SKM-1 (cell line): Measurements from ENCODE around the gene ERBB2.

Experiments used
- DNase-seq: peaks from one replicate; lab custom pipeline; 2025; ENCODE audit not compliant: unreplicated experiment; lab: John Stamatoyannopoulos, UW

The ERBB2 gene

DNA sequence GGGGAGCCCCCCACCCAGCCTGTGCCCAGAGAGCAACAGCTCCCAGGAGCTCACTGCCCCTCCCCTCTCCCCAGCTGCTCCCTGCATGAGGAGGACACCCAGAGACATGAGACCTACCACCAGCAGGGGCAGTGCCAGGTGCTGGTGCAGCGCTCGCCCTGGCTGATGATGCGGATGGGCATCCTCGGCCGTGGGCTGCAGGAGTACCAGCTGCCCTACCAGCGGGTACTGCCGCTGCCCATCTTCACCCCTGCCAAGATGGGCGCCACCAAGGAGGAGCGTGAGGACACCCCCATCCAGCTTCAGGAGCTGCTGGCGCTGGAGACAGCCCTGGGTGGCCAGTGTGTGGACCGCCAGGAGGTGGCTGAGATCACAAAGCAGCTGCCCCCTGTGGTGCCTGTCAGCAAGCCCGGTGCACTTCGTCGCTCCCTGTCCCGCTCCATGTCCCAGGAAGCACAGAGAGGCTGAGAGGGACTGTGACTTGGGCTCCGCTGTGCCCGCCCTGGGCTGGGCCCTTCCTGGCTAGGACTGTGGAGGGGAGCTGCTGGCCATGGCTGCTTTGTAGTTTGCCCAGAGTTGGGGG lies 34.1 kb upstream of the ERBB2 start:
- no peak for DNase-seq

- DNase-seq: no peak
Observed at GRCh38 chr17:39666231-39666600, 33.6 kb upstream of the ERBB2 start.

- no peak for DNase-seq
Observed at GRCh38 chr17:39666601-39667261, 33.1 kb upstream of the ERBB2 start.

DNA sequence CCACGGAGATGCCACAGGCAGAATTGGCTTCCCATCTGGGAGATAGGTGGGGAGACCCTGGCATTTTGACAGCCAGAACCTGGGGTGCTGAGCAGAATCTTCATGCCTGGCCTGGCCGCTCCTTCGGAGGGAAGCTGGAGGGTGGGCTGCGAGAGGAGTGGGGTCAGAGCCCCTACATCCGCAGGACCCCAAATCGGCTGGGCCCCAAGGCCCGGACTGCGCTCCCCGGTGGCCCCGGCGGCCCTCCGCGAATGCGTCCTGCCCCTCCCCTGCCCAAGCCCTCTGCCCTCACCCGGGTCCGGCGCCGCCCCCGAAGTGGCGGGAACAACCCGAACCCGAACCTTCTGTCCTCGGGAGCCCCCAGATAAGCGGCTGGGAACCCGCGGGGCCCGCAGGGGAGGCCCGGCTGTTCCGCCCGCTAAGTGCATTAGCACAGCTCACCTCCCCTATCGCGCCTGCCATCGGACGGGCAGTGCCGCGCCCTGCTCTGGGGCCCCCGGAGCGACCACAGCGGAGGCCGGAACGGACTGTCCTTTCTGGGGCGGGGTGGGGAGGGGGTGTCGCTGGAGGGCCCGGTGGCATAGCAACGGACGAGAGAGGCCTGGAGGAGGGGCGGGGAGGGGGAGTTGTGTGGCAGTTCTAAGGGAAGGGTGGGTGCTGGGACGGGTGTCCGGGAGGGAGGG lies 32.5 kb upstream of the ERBB2 start:
- DNase-seq: no peak

DNA sequence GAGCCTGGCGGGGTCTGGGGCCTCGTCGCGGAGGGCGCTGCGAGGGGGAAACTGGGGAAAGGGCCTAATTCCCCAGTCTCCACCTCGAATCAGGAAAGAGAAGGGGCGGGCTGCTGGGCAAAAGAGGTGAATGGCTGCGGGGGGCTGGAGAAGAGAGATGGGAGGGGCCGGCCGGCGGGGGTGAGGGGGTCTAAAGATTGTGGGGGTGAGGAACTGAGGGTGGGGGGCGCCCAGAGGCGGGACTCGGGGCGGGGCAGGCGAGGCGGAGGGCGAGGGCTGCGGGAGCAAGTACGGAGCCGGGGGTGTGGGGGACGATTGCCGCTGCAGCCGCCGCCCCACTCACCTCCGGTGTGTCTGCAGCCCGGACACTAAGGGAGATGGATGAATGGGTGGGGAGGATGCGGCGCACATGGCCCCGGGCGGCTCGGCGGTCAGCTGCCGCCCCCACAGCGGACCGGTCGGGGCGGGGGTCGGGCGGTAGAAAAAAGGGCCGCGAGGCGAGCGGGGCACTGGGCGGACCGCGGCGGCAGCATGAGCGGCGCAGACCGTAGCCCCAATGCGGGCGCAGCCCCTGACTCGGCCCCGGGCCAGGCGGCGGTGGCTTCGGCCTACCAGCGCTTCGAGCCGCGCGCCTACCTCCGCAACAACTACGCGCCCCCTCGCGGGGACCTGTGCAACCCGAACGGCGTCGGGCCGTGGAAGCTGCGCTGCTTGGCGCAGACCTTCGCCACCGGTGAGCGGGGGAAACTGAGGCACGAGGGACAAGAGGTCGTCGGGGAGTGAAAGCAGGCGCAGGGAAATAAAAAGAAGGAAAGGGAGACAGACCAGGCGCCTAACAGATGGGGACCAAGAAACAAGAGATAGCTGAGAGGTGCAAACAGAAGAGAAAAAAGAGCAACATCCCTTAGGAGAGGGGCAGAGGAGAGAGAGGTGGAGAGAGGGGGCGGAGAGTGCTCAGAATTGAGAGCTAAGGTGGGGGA lies 31.6 kb upstream of the ERBB2 start, which contains the start of gene PNMT:
PNMT (plus strand) TSS at position 509 of the 980 bp plus-strand sequence; CDS start at position 532, 23 bp downstream.
- DNase-seq: no peak

DNA sequence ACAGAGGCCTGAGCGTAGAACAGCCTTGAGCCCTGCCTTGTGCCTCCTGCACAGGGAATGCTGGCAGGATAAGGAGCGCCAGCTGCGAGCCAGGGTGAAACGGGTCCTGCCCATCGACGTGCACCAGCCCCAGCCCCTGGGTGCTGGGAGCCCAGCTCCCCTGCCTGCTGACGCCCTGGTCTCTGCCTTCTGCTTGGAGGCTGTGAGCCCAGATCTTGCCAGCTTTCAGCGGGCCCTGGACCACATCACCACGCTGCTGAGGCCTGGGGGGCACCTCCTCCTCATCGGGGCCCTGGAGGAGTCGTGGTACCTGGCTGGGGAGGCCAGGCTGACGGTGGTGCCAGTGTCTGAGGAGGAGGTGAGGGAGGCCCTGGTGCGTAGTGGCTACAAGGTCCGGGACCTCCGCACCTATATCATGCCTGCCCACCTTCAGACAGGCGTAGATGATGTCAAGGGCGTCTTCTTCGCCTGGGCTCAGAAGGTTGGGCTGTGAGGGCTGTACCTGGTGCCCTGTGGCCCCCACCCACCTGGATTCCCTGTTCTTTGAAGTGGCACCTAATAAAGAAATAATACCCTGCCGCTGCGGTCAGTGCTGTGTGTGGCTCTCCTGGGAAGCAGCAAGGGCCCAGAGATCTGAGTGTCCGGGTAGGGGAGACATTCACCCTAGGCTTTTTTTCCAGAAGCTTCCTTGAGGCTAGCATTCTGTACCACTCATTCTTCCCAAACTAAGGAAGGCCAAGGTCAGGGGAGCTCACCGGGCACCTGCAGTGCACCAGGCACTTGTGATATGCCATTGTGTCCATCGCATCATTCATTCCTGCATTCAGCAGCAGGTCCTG lies 29.7 kb upstream of the ERBB2 start:
- no peak for DNase-seq

- DNase-seq: no peak
Observed at GRCh38 chr17:39670746-39671145, 29.1 kb upstream of the ERBB2 start.

- DNase-seq: no peak
Observed at GRCh38 chr17:39671651-39672521, 28.0 kb upstream of the ERBB2 start.

- no peak for DNase-seq
Observed at GRCh38 chr17:39672522-39673334, 27.1 kb upstream of the ERBB2 start.

- DNase-seq: no peak
Observed at GRCh38 chr17:39673335-39674081, 26.4 kb upstream of the ERBB2 start.

DNA sequence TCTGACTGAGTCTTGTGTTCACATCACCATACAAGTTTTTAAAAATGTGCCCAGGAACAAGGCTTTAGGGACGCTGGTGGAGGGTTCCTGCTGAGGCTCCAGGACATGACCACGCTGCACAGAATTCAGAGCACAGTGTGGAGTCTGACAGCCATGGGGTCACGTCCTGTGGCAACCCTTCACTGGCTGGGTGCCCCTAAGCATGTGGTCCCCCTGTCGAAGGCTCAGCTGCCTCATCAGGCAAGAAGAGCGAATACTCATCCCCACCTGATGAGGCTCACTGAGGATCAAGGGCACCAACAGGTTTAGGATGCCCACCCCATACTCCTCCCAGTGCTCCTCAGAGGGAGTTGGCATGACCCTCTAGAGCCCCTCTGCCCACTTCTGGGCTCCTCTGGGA lies 25.7 kb upstream of the ERBB2 start:
- DNase-seq: no peak

DNA sequence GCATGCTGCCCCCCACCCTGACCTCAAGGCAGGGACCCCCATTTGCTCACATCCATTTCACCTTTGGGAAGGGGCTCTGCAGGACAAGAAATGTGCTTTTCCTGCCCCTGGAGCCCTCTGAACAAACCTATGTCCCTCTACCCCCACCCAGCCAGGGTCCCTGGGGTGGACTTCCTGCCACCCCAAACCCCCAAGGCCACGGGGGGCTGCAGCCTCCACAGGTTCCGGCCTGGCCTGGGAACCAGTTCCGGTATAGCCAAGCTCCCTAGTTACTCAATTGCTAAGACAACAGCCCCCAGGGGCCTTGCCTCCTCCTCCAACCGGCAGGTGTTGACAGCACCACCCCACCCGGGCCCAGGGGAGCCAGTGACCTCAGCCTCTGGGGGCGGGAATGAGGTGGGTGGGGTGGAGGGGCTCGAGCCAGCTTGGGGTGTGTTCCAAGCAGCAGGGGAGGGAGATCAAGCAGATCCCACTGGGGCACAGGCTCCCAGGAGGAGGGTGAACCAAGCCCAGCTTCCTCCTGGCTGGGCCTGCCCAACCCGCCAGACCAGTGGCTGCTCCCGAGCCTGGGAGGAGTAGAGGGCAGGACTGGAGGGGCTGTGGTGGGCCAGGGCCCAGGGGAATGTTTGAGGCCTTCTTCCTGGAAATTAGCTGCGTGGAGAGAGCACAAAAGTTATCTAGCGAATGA lies 25.0 kb upstream of the ERBB2 start:
- DNase-seq: no peak

- no peak for DNase-seq
Observed at GRCh38 chr17:39675390-39676082, 24.3 kb upstream of the ERBB2 start.

GRCh38 chr17:39676198-39676819 lies 23.6 kb upstream of the ERBB2 start:
- DNase-seq: no peak

- no peak for DNase-seq
Observed at GRCh38 chr17:39677072-39677471, 22.8 kb upstream of the ERBB2 start.
